Heart left ventricle (tissue), 16 donors: ENCODE results near the gene LGR5. TPM values are rescaled to one million over a fixed set of nuclear protein-coding genes. Genes with fewer than 3 reads are reported as not detected.

Source experiments
- ATAC-seq, 4 donors: fragments of 200-7000 bp; cut with Tn5 transposase; one replicate each; pipeline ENCODE4 v1.9.1; 2020 to 2022; ENCODE audit warnings: moderate library complexity in 4 of 4, mild to moderate bottlenecking in 3 of 4, moderate number of reproducible peaks in 1 of 4
- DNase-seq, 5 donors: peaks; one replicate each; pipeline ENCODE4 v3.0.0-alpha.2; 2020
- H3K27ac ChIP-seq, 12 donors: fragments of 200-600 bp; sonication (generic) in 4 of 12; one replicate each; pipeline versions ENCODE4 v1.5.0 to v1.8.0; 2016 to 2022; ENCODE audit warnings: mild to moderate bottlenecking in 2 of 12
- H3K27me3 ChIP-seq, 9 donors: fragments of 200-600 bp; sonication (generic) in 2 of 9; one replicate each; pipeline versions ENCODE4 v1.5.1 to v1.8.0; 2016 to 2022; ENCODE audit warnings: mild to moderate bottlenecking in 3 of 9
- H3K36me3 ChIP-seq, 9 donors: fragments of 200-600 bp; sonication (generic) in 2 of 9; one replicate each; pipeline versions ENCODE4 v1.5.0 to v1.8.0; 2018 to 2022; ENCODE audit warnings: mild to moderate bottlenecking in 2 of 9
- H3K4me1 ChIP-seq, 12 donors: fragments of 200-600 bp; sonication (generic) in 4 of 12; one replicate each; pipeline versions ENCODE4 v1.5.0 to v1.8.0; 2016 to 2022; ENCODE audit warnings: mild to moderate bottlenecking in 3 of 12
- H3K4me3 ChIP-seq, 12 donors: fragments of 200-600 bp; sonication (generic) in 4 of 12; one replicate each; pipeline versions ENCODE4 v1.5.0 to v1.8.0; 2017 to 2022; ENCODE audit warnings: mild to moderate bottlenecking in 9 of 12, moderate library complexity in 4 of 12
- H3K9me3 ChIP-seq, 12 donors: fragments of 200-600 bp; sonication (generic) in 4 of 12; one replicate each; pipeline versions ENCODE4 v1.5.0 to v1.8.0; 2016 to 2022; ENCODE audit warnings: mild to moderate bottlenecking in 1 of 12
- POLR2A ChIP-seq, 2 donors: fragments of 450-650 bp; IDR thresholded peaks; one replicate each; pipeline ENCODE4 v1.6.1; 2017; ENCODE audit warnings: antibody characterized with exemption in 2 of 2, mild to moderate bottlenecking in 2 of 2, moderate library complexity in 2 of 2
- WGBS, 4 donors: extraction: QIAGEN DNeasy Blood & Tissue Kit in 2 of 4; methylation state at CpG; one replicate each; pipeline versions ENCODE4 v1.1.5 to v1.1.7; 2013 to 2018; 5-methylcytosine and 5-hydroxymethylcytosine counted together
- intact Hi-C, 10 donors: fragments of 100-400 bp; cut with DNase I; formaldehyde crosslinking; loops; one replicate each; pipeline versions ENCODE4 v1.11.1 to v1.14.2; 2022
- polyA plus RNA-seq, 2 donors: library from polyadenylated mRNA; stranded (reverse); fragments of 200-250 nt; gene quantifications; one replicate each; pipeline ENCODE4 v1.2.3, GENCODE V29; 2013
- total RNA-seq, 9 donors: library from RNA; depleted of rRNA in 2 of 9; stranded (reverse); fragments of >200 nt in 2 of 9; fragmentation: NEBNext Ultra II Directional in 3 of 9; extraction: Animal tissue kit (Norgen Biotek cat#: 25700) in 3 of 9; gene quantifications; one replicate each; pipeline versions ENCODE4 v1.1.0 to v1.2.4, GENCODE V29; 2016 to 2023
- TF ChIP-seq, protein P1 (sequence below), 12 donors: fragments of 200-600 bp; sonication (generic) in 4 of 12; IDR thresholded peaks; one replicate each; pipeline versions ENCODE4 v1.5.0 to v1.8.0; 2018 to 2022; ENCODE audit warnings: antibody characterized with exemption in 12 of 12, mild to moderate bottlenecking in 5 of 12
- donor health status: ischemic (EF 13 %, LVEDD 7.1; RV severe dilation, severe dysfunction).
- donor health status: healthy with polysubstance abuse.
- donor health status: DM: no; HTN: yes; CAD: no.
- donor health status: DM: no; HTN: no; CAD: no.
- donor health status: ischemic (EF 25% LVEDD 6.9; RV normal size, moderate dysfunction).
- donor health status: ischemic (EF 25% LVEDD 5.7; RV mildly dilated, moderate dysfunction).
- donor health status: healthy.
- donor health status: DM: yes; HTN: yes; CAD: no.
- donor health status: ischemic (EF 35%, LVEDD 5.7; RV mildly dilated, moderate dysfunction).
- donor health status: nonischemic (EF 11% LVEDD 7.7; RV severe dilation, severe dysfunction).
- donor health status: DM: yes; HTN: yes; CAD: no.
- donor health status: PGD.
- donor health status: ischemic (EF 29% LVEDD 5.4; RV normal size, mild dysfunction).
- donor health status: nonischemic (EF 23%, LVEDD 6.1; RV moderate dilation, normal function).

The LGR5 gene
- total and polyA plus RNA-seq, 11 donors: 0.03 to 0.20 (median 0.13) TPM; not detected in 7

DNA sequence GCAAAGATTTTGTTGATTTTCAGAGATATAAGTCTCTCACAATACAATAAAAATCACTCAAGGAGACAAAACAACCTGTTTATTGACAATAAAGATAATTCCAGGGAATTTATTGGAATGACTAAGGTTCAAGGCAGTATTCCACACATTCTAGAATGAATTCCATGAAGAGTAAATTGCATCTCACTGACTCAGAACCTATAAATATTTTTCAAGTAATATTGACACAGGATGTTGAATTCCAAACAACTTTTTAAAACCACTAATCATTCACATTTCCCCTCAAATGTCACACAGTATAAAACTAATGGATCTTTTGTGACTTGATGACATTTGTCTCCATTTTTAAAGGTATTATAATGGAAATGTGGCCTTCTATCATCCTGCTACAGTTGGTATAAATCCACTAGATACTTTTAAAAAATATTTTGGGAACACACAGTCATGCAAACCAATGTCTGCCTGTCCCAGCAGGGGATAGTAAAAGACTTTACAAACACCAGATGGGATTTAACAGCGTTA lies 42.1 kb upstream of the LGR5 start:
- intact Hi-C loops: loop anchor here in 1 of 10 donors (10.0 kb wide), 1 partner anchor 663 kb away; no protein-coding TSS in a partner anchor
- 77 to 82% (median 78%) methylated on average over 1 of the region's 1 CpG for WGBS, 4 donors
- Histone ChIP-seq H3K4me1 (peaks cover 0 to 3% (median 0%) of the 10 kb centered on the region in 12 donors), H3K27me3 (no peaks in the 10 kb centered on the region), H3K9me3 (no peaks in the 10 kb centered on the region), H3K36me3 (no peaks in the 10 kb centered on the region), H3K4me3 (no peak overlapping the region), H3K27ac (no peak overlapping the region)
- no peak for DNase-seq
- no peak for ATAC-seq
- no peak for TF ChIP-seq POLR2A (IDR thresholded peaks at IDR 0.05)
- TF ChIP-seq, protein P1, sequence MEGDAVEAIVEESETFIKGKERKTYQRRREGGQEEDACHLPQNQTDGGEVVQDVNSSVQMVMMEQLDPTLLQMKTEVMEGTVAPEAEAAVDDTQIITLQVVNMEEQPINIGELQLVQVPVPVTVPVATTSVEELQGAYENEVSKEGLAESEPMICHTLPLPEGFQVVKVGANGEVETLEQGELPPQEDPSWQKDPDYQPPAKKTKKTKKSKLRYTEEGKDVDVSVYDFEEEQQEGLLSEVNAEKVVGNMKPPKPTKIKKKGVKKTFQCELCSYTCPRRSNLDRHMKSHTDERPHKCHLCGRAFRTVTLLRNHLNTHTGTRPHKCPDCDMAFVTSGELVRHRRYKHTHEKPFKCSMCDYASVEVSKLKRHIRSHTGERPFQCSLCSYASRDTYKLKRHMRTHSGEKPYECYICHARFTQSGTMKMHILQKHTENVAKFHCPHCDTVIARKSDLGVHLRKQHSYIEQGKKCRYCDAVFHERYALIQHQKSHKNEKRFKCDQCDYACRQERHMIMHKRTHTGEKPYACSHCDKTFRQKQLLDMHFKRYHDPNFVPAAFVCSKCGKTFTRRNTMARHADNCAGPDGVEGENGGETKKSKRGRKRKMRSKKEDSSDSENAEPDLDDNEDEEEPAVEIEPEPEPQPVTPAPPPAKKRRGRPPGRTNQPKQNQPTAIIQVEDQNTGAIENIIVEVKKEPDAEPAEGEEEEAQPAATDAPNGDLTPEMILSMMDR (IDR thresholded peaks at IDR 0.05): no peak

DNA sequence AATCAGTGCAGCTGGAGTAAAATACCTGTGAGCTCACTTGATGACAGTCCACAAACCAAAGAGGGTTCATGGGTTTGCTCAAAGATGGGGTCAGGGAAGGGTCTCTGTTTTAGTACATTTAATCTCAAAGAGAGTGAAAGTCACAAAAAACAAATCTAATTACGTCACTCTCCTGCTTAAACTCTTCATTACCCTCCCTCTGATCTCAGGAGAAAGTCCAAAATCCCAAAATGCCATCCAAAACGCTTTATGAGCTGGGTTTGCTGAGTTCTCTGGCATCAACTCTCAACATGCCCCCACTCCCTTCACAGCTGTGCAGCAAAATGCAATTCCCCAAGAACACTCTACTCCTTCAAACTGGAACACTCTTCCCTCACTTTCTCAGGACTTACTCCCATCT lies 40.4 kb upstream of the LGR5 start:
- no peaks in the 10 kb centered on the region for H3K9me3 ChIP-seq
- no peaks in the 10 kb centered on the region for H3K4me1 ChIP-seq
- no peak overlapping the region for H3K4me3 ChIP-seq
- H3K36me3 ChIP-seq: no peaks in the 10 kb centered on the region
- DNase-seq (no peak), ATAC-seq (no peak)
- H3K27me3 ChIP-seq: no peaks in the 10 kb centered on the region
- intact Hi-C loops: loop anchor here in 1 of 10 donors (10.0 kb wide), 1 partner anchor 664 kb away; no protein-coding TSS in a partner anchor
- H3K27ac ChIP-seq: no peak overlapping the region
- 57 to 84% (median 70%) methylated on average over 2 of the region's 2 CpGs for WGBS, 4 donors
- TF ChIP-seq POLR2A (IDR thresholded peaks at IDR 0.05): no peak
- TF ChIP-seq, protein P1 (IDR thresholded peaks at IDR 0.05): no peak

DNA sequence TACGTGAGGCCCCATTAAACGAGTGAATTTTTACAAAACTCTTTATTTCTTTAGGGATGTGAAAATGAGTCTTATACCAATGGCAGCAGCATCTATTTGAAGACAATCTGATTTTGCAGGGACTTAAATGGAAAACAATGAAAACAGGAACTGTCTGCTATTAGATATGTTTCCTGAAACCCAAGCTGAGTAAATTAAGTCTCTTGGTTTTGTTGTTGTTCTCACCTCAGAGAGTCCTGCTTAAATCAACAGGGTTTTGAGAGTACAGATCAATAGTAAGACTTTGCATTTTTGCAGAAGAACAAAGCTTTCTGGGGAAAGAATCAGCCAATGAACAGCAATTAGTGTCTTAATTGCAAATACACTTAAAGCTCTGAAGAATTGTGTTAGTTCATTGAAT lies 39.1 kb upstream of the LGR5 start:
- WGBS, 4 donors: 59 to 73% (median 68%) methylated on average over 2 of the region's 2 CpGs
- ATAC-seq: no peak
- no peak for TF ChIP-seq POLR2A (IDR thresholded peaks at IDR 0.05)
- TF ChIP-seq, protein P1 (IDR thresholded peaks at IDR 0.05): no peak
- intact Hi-C loops: no loop called here
- H3K36me3 ChIP-seq: no peaks in the 10 kb centered on the region
- H3K9me3 ChIP-seq: peaks cover 0 to 6% (median 0%) of the 10 kb centered on the region in 12 donors
- no peak overlapping the region for H3K27ac ChIP-seq
- H3K4me3 ChIP-seq: no peak overlapping the region
- no peak for DNase-seq
- H3K27me3 ChIP-seq: no peaks in the 10 kb centered on the region
- H3K4me1 ChIP-seq: no peaks in the 10 kb centered on the region

DNA sequence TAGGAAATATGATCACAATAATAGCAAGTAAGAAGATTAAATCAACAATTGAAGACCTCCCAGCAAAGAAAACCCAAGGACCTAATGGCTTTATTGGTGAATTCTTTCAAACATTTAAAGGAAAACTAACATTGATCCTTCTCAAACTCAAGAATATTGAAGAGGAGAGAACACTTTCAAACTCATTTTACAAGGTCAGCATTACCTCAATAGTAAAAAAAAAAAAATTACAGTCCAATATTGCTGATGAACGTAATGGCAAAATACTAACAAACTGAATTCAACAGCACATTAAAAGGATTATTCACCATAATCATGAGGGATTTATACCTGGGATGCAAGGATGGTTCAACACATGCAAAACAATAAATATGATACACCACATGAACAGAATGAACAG lies 33.7 kb upstream of the LGR5 start:
- peaks cover 0 to 22% (median under 1%) of the 10 kb centered on the region in 12 donors for H3K9me3 ChIP-seq
- ATAC-seq (no peak), DNase-seq (no peak)
- no peaks in the 10 kb centered on the region for H3K36me3 ChIP-seq
- no peaks in the 10 kb centered on the region for H3K27me3 ChIP-seq
- 81 to 91% (median 83%) methylated on average over 1 of the region's 1 CpG for WGBS, 4 donors
- intact Hi-C loops: no loop called here
- no peak for TF ChIP-seq POLR2A (IDR thresholded peaks at IDR 0.05)
- TF ChIP-seq, protein P1 (IDR thresholded peaks at IDR 0.05): no peak
- H3K4me3 ChIP-seq: no peak overlapping the region
- H3K27ac ChIP-seq: no peak overlapping the region
- H3K4me1 ChIP-seq: no peaks in the 10 kb centered on the region
